CD14-positive monocyte (primary cell): ENCODE data around the gene TALDO1. TPM values are rescaled to one million over a fixed set of nuclear protein-coding genes. Genes with fewer than 3 reads are reported as not detected.

ENCODE experiments used
- DNase-seq, 3 donors: peaks; one replicate each; pipeline ENCODE4 v3.0.0-alpha.2; 2011 to 2022
- H2AFZ ChIP-seq: 2 replicates; pipeline ENCODE4 v1.6.0; 2012; ENCODE audit warnings: mild to moderate bottlenecking, low read depth, low read length, inconsistent platforms; ENCODE audit not compliant: insufficient read depth, poor library complexity, severe bottlenecking
- H3K27ac ChIP-seq, 2 donors: 1 replicate in 1 of 2; 2 replicates in 1 of 2; pipeline ENCODE4 v1.5.1; 2012 to 2013; ENCODE audit warnings: low read length in 2 of 2, control low read depth in 1 of 2, inconsistent platforms in 1 of 2, low read depth in 1 of 2, mild to moderate bottlenecking in 1 of 2
- H3K27me3 ChIP-seq, 2 donors: one replicate each; pipeline versions ENCODE4 v1.6.0 to v1.6.1; 2011 to 2013; ENCODE audit warnings: low read length in 2 of 2; ENCODE audit not compliant: control insufficient read depth in 2 of 2, insufficient read depth in 2 of 2
- H3K36me3 ChIP-seq, 2 donors: replicated peaks in 1 of 2; 1 replicate in 1 of 2; 2 replicates in 1 of 2; pipeline versions ENCODE4 v1.5.1 to v1.6.1; 2012 to 2013; ENCODE audit warnings: low read length in 2 of 2, control low read depth in 1 of 2, inconsistent platforms in 1 of 2, mild to moderate bottlenecking in 1 of 2; ENCODE audit not compliant: insufficient read depth in 2 of 2, control insufficient read depth in 1 of 2
- H3K4me1 ChIP-seq, 2 donors: 1 replicate in 1 of 2; 2 replicates in 1 of 2; pipeline versions ENCODE4 v1.5.1 to v1.6.1; 2012 to 2013; ENCODE audit warnings: low read length in 2 of 2, control low read depth in 1 of 2, inconsistent platforms in 1 of 2, mild to moderate bottlenecking in 1 of 2, moderate library complexity in 1 of 2; ENCODE audit not compliant: insufficient read depth in 2 of 2, control insufficient read depth in 1 of 2
- H3K4me2 ChIP-seq: replicated peaks from 2 replicates; pipeline ENCODE3; 2012; ENCODE audit warnings: low read length, moderate library complexity, mild to moderate bottlenecking; ENCODE audit not compliant: poor library complexity, severe bottlenecking; ENCODE audit errors: extremely low read depth
- H3K4me3 ChIP-seq, 3 experiments: fragments of 200-600 bp in 1 of 3; sonication (generic) in 1 of 3; replicated peaks in 1 of 3; 1 replicate in 2 of 3; 2 replicates in 1 of 3; pipeline ENCODE4 v1.5.1; 2011 to 2013; ENCODE audit warnings: low read length in 3 of 3, mild to moderate bottlenecking in 3 of 3, control low read depth in 2 of 3, low read depth in 2 of 3, inconsistent platforms in 1 of 3, moderate library complexity in 1 of 3
- H3K79me2 ChIP-seq: 2 replicates; pipeline ENCODE4 v1.6.0; 2012; ENCODE audit warnings: mild to moderate bottlenecking, control low read depth, inconsistent platforms, low read length, moderate library complexity; ENCODE audit not compliant: insufficient read depth
- H3K9ac ChIP-seq: 2 replicates; pipeline ENCODE4 v1.6.0; 2017; ENCODE audit warnings: low read length, mild to moderate bottlenecking; ENCODE audit not compliant: insufficient read depth, poor library complexity, severe bottlenecking
- H3K9me3 ChIP-seq, 2 donors: replicated peaks in 1 of 2; 1 replicate in 1 of 2; 2 replicates in 1 of 2; pipeline versions ENCODE4 v1.5.1 to v1.6.1; 2012 to 2013; ENCODE audit warnings: low read length in 2 of 2, control low read depth in 1 of 2; ENCODE audit not compliant: control insufficient read depth in 1 of 2, insufficient read depth in 1 of 2
- H4K20me1 ChIP-seq: 2 replicates; pipeline ENCODE4 v1.6.0; 2012; ENCODE audit warnings: mild to moderate bottlenecking, low read length, control low read depth, moderate library complexity; ENCODE audit not compliant: insufficient read depth
- H3K27ac Mint-ChIP-seq, 7 donors: one replicate each; pipeline ENCODE4 v1.8.0; 2020; ENCODE audit warnings: mild to moderate bottlenecking in 7 of 7, mixed read lengths in 7 of 7, moderate library complexity in 6 of 7, inconsistent platforms in 2 of 7
- H3K27me3 Mint-ChIP-seq, 3 donors: one replicate each; pipeline ENCODE4 v1.8.0; 2021 to 2022; ENCODE audit warnings: low read depth in 3 of 3, mild to moderate bottlenecking in 3 of 3, mixed read lengths in 3 of 3, moderate library complexity in 3 of 3, inconsistent platforms in 1 of 3
- H3K36me3 Mint-ChIP-seq, 2 donors: one replicate each; pipeline ENCODE4 v1.8.0; 2020; ENCODE audit warnings: mixed read lengths in 2 of 2, inconsistent platforms in 1 of 2, mild to moderate bottlenecking in 1 of 2
- H3K4me1 Mint-ChIP-seq: one replicate; pipeline ENCODE4 v1.8.0; 2020; ENCODE audit warnings: mild to moderate bottlenecking, mixed read lengths
- H3K4me3 Mint-ChIP-seq, 2 donors: one replicate each; pipeline ENCODE4 v1.8.0; 2020; ENCODE audit warnings: mild to moderate bottlenecking in 2 of 2, mixed read lengths in 2 of 2, moderate library complexity in 1 of 2
- H3K9me3 Mint-ChIP-seq, 7 donors: one replicate each; pipeline ENCODE4 v1.8.0; 2020 to 2022; ENCODE audit warnings: mixed read lengths in 7 of 7, mild to moderate bottlenecking in 6 of 7, moderate library complexity in 6 of 7, inconsistent platforms in 2 of 7
- whole genome bisulfite sequencing: methylation state at CpG from one replicate; pipeline ENCODE4 v1.1.5; 2013; ENCODE audit warnings: missing lambda C conversion rate; ENCODE audit not compliant: insufficient coverage; 5-methylcytosine and 5-hydroxymethylcytosine counted together
- intact Hi-C, 2 donors: fragments of 100-400 bp; cut with micrococcal nuclease; formaldehyde crosslinking; loops; one replicate each; pipeline versions ENCODE4 v1.15.0 to v1.15.1; 2023
- polyA plus RNA-seq, 3 donors: library from polyadenylated mRNA; depleted of rRNA in 1 of 3; unstranded in 2 of 3; stranded (reverse) in 1 of 3; fragments of 300-500 nt in 2 of 3; fragments of >200 nt in 1 of 3; fragmentation: Illumina TruSeq in 2 of 3; gene quantifications; 1 replicate in 2 of 3; 2 replicates in 1 of 3; pipeline ENCODE4 v1.2.3, GENCODE V29; 2012 to 2021
- TF ChIP-seq, protein P1 (sequence below): fragments of 200-600 bp; IDR thresholded peaks from one replicate; pipeline ENCODE4 v1.8.0; 2022; ENCODE audit warnings: antibody characterized with exemption, mild to moderate bottlenecking

Gene TALDO1
- polyA plus RNA-seq, 3 donors = 502 to 1,249 (median 1,224) TPM

DNA sequence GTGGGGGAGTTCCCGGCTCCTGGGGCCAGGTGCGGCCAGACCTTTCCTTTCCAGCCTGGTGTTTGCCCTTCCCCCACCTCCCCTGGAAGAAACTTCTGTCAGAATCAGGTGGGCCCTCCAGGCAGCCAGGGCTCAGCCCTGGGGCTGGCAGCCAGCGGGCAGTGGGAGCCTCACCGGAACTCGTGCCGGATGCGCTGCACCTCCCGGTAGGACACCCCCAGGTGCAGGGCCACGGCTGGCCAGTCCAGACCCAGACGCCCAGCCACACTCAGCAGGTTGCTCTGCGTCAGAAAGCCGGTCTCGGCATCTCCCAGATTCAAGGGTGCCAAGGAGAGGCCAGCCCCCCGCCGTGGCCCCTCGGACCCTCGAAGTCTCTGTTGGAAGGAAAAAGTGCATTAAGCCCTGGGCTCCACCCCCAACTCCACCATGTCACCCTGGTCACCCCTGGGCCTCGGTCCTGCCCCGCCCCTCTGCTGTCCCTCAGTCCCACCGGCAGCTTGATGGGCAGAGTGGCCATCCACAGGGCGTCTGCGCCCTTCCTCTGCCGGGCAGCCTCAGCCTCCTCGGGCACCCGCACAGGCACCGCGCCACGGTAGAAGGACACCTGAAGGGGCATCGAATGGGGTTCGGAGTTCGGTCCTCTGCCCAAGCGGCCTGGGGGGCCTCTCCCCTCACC is 52.5 kb downstream of the TALDO1 start:
- Mint-ChIP-seq H3K36me3 (peaks cover 3 to 24% of the 10 kb centered on the region in 2 donors), H3K27me3 (peaks cover 0 to 5% (median 2%) of the 10 kb centered on the region in 3 donors), H3K27ac (no peak overlapping the region), H3K9me3 (peaks cover 0 to 3% (median 0%) of the 10 kb centered on the region in 7 donors), H3K4me1 (peaks cover 29% of the 10 kb centered on the region), H3K4me3 (no peak overlapping the region)
- peaks cover 14 to 15% of the 10 kb centered on the region in 2 donors for H3K36me3 ChIP-seq
- intact Hi-C loops = loop anchor here in 1 of 2 donors (5.0 kb wide), 1 partner anchor 52 kb away; the partner anchor contains the start of gene TALDO1
- no peak overlapping the region for H3K4me2 ChIP-seq
- no peaks in the 10 kb centered on the region for H3K27me3 ChIP-seq
- peaks cover 11% of the 10 kb centered on the region for H4K20me1 ChIP-seq
- DNase-seq = no peak
- H3K4me3 ChIP-seq = no peak overlapping the region
- H3K27ac ChIP-seq = no peak overlapping the region
- no peaks in the 10 kb centered on the region for H3K9me3 ChIP-seq
- 98% methylated on average over 28 of the region's 32 CpGs for WGBS
- H3K79me2 ChIP-seq = peaks cover 20% of the 10 kb centered on the region
- peaks cover 39 to 46% of the 10 kb centered on the region in 2 donors for H3K4me1 ChIP-seq
- H2AFZ ChIP-seq = no peak overlapping the region
- TF ChIP-seq, protein P1, sequence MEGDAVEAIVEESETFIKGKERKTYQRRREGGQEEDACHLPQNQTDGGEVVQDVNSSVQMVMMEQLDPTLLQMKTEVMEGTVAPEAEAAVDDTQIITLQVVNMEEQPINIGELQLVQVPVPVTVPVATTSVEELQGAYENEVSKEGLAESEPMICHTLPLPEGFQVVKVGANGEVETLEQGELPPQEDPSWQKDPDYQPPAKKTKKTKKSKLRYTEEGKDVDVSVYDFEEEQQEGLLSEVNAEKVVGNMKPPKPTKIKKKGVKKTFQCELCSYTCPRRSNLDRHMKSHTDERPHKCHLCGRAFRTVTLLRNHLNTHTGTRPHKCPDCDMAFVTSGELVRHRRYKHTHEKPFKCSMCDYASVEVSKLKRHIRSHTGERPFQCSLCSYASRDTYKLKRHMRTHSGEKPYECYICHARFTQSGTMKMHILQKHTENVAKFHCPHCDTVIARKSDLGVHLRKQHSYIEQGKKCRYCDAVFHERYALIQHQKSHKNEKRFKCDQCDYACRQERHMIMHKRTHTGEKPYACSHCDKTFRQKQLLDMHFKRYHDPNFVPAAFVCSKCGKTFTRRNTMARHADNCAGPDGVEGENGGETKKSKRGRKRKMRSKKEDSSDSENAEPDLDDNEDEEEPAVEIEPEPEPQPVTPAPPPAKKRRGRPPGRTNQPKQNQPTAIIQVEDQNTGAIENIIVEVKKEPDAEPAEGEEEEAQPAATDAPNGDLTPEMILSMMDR = no peak
- no peak overlapping the region for H3K9ac ChIP-seq

GRCh38 chr11:800473-800872 is 53.2 kb downstream of the TALDO1 start:
- Mint-ChIP-seq H3K27ac (no peak overlapping the region), H3K4me1 (peaks cover 28% of the 10 kb centered on the region), H3K27me3 (peaks cover 0 to 5% (median 2%) of the 10 kb centered on the region in 3 donors), H3K36me3 (peaks cover 3 to 22% of the 10 kb centered on the region in 2 donors), H3K9me3 (peaks cover 0 to 3% (median 0%) of the 10 kb centered on the region in 7 donors), H3K4me3 (no peak overlapping the region)
- 97% methylated on average over 22 of the region's 30 CpGs for WGBS
- Histone ChIP-seq H3K79me2 (peaks cover 15% of the 10 kb centered on the region), H3K4me2 (no peak overlapping the region), H3K9ac (no peak overlapping the region), H3K36me3 (peaks cover 14 to 15% of the 10 kb centered on the region in 2 donors), H3K4me3 (no peak overlapping the region), H3K27me3 (no peaks in the 10 kb centered on the region), H2AFZ (no peak overlapping the region), H3K4me1 (peaks cover 38 to 45% of the 10 kb centered on the region in 2 donors), H3K9me3 (no peaks in the 10 kb centered on the region), H3K27ac (no peak overlapping the region), H4K20me1 (peaks cover 11% of the 10 kb centered on the region)
- DNase-seq = no peak
- intact Hi-C loops = no loop called here
- TF ChIP-seq, protein P1 = no peak
